Globus pallidus (tissue), 1 donor: Measurements from ENCODE around the gene CSRP2.

Experiments
- DNase-seq: peaks from one replicate; pipeline ENCODE4 v3.0.0-alpha.2; 2015; ENCODE audit warnings: low spot score

Gene CSRP2

DNA sequence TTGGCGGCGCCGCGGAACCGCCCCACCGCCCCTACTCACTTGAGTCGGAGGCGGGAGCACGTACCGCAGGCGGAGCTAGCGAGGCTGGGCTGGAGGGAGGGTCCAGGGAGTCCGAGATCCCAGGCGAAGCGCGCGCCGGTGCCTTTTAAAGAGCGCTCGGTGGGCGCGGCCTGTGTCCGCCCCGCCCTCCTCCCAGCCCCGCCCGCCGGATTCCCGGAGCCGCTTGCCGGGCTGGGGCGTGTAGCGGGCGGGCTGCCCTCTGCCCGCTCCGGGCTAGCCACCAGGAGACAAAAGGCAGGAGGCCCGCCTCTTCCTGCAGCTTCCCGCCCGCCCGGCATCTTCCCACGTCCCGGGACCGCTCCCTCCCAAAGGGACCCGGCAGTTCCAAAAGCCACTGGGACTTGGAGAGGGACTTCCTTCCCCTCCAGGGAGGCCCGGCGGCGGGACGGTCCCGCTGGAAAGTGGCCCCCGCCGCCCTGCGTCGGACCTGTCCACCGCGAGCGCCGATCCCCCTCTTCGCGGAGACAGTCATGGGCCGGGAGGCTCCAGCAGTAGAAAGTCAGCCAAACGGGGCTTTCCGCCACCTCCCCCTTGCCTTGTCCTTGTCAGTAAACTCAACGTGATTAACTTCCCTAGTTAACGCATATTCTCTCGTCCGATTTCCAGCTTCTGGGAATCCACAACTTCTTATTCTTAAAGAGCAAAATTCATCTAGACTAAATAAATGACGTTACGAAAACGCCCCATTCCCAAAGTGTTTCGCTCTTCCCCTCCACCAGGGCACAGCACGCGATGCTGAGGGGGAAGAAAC lies at the start of gene CSRP2:
TSS of gene CSRP2 (minus strand) at position 121 of the 811 bp plus-strand sequence. CDS start 12,759 bp downstream, outside the sequence.
- DNase-seq, result peak; percentile 63

DNA sequence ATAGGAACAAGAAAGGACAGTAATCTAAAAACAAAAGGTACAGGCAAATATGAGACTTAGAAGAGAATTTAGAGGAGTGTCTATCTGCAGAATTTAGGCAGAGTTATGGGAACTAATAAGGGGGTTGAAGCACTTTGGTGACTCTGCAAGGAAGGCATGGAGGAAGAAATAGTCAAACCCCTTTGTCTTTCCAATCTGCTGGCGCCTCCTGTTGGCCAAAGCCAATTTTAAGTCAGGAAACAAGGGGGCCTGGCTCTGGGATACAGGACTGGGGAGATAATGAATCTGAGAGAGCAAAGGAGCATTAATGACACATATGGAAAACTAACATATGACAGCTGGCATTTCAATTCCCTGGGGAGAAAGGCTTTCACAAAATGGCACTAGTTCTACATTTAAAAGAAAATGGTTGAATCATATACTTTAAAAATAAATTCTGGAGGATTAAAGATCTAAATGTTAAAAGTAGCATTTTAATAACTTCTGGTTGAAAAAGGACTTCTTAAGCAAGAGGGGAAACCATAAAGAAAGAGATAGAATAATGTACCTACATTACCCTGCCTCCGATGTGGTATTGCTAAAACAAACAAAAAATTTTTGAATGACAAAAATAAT lies 48.5 kb upstream of the CSRP2 start:
- no peak for DNase-seq

DNA sequence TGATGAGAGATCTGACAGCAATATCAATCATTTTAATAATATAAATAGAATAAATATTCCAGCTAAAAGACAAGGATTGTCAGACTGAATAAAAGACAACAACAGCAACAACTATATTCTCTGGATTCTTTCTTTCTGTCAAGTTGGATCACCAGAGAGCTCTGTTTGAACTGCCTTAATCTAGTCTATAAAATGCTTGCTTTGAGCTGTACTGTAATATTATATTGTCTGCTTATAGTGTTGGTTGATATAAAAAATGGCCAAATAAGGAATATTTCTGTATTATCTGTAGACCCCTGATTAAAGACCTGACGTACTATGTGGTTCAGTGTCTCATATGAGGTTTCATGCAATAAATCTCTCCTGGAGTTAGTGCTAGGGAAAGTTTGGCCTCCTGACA lies 46.3 kb upstream of the CSRP2 start:
- DNase-seq, result no peak

DNA sequence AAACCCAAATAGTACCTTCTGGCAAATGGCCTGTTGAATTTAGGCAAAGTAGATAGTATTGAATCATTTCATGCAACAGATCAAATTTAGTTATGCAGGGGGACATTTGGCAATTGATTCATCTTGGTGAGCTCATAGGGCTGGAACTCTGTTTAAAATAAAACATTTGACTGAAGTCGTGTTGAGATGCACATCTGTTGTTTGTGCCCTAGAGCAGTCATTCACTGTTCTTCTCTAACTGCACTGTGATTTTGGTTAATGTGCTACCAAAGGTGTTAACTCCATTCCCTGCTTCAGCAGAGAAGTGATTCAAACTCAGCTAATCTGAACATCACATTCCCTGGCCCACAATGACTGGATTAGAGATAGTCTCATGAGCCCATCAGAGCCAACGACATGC lies 44.0 kb upstream of the CSRP2 start:
- DNase-seq, result no peak

DNA sequence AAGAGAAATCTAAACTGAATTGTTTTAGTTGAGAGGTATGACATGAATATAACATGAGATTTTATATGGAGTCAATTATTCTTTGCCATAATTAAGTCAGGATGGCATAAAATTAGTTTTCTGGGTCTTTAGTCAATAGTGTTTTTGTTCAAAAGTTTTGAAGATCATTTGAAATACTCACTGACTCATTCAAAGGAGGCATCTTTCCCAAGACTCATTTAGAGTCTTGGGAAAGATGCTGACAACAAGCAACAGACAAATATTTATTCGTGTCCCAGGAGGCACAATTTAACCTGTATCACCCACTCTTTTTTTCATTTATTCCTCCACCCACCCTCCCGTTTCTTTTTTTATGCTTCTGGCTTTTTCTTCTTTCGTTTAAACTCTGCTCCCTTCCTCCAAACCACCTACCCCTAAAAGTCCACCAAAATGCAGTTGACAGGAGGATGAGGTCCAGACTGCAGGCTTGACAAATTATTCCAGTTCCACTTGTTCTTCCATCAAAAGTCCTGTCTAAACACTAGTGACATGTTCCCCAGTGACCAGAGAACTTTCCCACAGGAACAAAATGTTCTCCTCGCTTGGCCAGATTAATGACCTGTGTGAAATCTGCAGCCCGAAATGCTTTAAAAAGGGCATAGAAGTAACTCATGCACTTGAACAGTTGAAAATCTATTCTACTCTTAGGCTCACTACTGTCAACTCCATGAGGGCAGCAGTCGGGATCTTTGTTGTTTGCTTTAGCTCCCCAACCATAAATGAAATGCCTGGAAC lies 43.3 kb upstream of the CSRP2 start:
- DNase-seq, result no peak

DNA sequence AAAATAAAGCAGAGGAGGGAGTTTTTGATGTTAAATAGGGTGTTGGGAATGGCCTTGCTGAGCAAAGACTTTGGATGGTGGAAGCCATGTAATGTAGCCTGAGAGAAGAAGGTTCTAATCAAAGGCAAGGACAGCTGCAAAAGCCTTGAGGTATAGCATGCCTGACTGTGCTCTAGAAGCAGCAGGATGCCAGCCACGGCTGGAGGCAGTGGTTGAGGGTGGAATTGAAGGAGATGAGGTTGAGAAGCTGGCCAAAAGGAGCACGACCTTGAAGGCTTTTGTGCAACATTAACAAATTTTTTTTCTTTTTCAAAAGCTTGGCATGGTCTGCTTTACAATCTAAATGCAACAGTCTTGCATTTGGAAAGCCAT lies 42.3 kb upstream of the CSRP2 start:
- no peak for DNase-seq

DNA sequence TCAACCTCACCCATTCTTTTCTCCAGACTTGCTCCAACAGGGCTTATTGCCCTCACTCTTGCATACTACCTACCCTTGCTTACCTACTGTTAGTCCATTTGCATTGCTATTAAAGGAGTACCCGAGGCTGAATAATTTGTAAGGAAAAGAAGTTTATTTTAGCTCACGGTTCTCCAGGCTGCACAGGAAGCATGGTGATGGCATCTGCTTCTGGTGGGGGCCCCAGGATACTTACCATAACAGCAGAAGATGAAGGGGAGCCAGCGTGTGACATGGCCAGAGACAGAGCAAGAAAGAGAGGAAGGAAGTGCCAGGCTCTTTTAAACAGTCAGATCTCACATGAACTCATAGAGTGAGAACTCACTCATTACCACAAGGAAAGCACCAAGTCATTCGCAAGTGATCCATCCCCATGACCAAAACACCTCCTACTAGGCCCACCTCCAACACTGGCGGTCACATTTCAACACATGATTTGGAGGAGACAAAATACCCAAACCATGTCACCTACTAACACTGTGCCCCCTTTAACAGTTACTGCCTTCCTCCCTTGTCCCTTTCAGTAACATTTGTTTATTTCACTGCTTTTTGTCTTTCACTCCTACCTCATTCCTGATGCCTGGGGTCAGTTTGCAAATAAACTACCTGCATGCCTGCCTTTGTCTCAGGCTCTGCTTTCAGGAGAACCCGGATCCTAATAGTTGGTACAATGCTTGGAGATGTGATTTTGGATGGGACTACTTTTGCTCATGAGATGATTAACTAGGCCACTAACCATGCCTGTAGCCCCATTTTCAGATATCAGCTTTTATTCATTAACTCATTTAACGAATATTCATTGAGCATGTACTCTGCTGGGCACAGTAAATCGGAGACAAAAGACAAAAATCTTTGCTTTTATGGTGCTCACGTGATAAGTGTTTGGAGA lies 41.6 kb upstream of the CSRP2 start:
- DNase-seq, result no peak

DNA sequence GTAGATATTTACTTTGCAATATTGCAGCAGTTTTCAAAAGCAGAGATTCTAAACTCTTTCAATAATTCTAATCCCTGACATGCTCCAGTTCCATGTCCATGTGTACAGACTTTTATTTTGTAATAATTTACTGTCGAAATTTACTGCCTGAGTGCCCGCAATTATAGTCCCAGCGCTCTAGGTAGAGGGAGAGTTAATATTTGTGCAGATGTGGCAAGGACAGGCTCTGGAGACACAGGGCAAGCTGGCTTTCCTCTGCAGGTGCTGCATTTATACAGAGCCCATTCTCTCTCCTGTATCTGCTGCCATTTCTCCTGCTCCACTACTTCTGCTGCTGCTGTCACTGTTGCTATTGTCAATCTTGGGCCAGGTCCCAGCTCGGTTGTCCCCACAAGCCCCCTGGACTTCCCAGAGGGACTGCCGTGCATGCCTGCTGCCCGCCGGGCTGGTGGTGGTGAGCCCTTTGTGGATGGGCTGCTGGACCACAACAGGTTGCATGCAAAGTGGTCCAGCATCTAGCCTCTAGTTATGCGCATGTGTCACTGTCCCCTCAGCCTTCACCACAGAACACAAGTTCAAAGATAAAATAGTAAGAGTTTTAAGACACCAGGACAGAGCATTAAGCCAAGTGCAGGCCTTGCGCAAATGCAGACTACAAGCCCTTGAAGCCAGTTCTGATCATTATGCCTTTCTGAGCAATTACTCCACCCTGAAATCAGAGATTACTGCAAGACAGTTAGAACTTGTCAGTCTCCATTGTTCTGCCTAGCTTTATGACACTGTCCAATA lies 40.8 kb upstream of the CSRP2 start:
- DNase-seq, result no peak

DNA sequence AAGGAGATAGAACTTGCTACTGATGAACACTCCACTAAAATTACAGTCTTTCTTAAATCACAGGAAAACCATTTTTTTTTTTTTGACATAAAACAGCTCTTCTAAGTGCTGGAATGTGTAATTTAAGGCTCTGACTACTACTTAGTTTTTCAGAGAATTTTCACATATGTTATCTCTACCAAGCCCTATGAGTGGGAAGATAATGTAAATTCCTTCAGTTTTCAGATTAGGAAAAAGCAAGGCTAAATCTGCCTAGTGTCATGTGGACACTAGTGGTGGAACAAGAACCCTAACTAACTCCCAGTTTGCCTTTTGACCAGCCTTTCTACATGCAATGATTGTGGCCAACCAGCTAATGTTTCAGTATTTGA lies 37.3 kb upstream of the CSRP2 start:
- DNase-seq, result no peak

DNA sequence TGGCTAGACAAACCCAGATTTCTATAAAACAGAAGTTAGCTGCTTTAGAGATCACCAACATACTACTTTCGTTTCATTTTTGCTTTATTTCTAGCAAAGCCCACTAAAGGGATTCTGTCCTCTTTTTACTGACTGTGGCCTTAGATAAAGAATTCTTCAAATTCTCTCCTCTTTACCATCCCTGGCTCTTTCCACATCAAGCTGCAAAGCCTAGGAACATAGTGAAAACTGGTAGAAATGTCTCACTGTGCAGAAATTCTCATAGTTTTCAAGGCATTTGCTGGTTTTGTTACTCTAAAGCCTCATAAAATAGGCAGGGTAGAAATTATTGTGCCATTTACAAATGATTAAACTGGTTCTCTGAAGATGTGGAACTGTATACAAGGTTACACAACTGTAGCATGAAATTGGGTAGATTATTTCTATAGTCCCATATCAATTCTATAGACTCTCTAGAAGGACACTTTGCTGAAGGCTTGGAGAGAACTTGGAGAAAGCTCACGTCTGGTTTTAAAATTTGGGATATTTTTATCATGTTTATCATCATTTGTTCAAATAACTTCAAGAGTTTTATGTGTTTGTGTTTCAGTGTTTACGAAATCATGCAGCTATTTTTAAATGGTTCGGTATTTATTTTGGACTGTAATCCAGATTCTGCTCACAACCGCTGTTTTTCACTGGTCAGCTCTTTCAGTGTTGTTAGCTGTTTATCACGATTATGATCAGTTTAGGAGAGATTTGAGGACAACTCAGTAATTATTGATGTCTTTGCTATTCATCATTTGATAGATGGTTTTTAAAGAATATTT lies 36.7 kb upstream of the CSRP2 start:
- no peak for DNase-seq

DNA sequence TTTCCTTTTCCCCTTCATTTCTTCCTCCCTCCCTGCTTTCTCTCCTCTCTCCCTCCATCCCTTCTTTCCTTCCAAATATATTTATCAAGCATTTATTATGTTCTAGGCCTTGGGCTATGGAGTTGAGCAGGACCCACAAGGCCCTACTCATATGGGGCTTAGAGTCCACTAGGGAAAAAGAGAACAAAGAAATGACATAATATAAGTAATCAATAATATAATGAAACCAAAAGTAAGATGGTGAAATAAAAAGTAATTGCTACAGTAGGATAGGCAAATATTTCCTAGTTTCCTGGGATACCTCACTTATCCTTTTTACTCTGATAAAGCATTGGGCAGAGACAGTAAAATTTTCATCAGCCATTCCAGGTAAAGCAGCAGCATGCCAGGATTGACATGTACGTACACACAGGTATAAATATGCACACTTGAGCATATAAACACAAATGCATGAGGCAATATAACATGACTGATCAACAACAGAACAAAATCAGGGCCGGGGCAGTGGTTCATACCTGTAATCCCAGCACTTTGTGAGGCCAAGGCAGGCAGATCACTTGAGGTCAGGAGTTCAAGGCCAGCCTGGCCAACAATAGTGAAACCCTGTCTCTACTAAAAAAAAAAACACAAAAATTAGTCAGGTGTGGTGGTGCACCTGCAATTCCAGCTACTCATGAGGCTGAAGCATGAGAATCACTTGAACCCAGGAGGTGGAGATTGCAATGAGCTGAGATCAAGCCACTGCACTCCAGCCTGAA lies 35.5 kb upstream of the CSRP2 start:
- DNase-seq, result no peak

DNA sequence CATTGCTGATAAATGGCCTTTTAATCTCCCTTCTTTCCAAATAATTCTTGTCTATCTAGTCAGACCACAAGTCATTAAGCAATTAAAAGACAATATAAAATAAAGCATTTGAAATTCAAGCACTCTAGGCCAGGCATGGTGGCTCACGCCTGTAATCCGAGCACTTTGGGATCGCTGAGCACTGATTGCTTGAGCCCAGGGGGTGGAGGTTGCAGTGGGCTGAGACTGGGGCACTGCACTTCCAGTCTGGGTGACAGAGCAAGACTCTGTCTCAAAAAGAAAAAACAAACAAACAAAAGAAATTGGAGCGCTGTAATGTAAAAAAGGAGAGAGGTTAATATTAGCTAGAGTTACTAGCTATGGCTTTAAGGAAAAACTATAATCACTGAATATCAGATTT lies 30.5 kb upstream of the CSRP2 start:
- no peak for DNase-seq

DNA sequence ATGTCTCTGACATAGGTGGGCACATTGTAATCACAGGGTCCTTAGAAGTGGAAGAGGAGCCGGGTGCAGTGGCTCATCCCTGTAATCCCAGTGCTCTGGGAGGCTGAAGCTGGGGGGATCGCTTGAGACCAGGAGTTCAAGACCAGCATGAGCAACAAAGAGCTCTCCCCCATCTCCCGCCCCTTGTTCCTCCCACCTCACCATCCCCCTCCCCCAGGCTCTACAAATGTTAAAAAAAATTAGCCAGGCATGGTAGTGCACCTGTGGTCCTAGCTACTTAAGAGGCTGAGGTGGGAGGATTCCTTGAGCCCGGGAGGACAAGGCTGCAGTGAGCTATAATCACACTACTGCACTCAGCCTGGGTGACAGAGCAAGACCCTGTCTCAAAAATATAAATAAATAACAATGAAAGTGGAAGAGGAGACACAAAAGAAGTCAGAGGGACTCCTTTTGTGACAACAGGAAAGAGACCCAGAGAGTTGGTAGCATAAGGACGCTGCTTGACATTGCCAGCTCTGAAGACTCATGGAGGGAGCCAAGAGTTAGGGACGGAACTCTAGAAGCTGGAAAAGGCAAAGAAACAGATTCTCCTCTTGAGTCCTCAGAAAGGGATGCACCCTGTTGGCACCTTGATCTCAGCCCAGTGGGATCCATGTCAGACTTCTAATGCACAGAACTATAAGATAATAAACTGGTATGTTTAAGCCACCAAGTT lies 29.6 kb upstream of the CSRP2 start:
- no peak for DNase-seq

DNA sequence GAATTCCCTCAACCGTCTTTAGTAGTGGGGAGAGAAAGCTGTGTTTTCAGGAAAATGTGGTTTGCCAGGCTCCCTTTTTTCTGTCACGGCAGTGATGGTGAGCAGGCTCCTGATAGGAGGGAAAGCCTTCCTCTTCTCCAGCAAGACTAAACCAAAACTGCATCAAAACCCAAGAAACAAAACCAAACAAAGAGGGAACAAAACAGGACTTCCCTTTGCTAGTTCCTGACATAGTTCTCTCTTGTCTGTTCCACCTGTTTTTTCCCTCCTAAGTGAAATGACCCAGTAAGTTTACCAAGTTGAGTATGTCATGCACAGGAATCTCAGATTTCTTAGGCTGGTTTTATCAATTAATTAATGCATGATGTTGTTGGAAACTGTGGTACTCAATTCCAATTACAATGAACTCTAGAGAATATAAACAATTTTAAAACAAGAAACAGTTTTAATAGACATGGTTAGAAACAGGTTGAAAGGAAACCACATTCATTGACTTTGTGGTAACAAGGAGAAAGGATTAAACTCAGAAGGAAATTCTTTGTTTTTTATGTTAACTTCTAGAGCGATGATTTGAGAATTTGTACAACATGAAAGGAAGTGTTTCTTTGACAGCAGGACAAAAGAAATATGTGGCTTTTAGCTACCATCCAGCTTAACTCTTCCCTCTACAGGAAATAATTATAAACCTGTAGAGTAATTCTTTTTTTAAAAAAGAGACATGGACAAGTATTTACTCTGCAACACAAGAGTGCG lies 23.0 kb upstream of the CSRP2 start:
- DNase-seq, result no peak

DNA sequence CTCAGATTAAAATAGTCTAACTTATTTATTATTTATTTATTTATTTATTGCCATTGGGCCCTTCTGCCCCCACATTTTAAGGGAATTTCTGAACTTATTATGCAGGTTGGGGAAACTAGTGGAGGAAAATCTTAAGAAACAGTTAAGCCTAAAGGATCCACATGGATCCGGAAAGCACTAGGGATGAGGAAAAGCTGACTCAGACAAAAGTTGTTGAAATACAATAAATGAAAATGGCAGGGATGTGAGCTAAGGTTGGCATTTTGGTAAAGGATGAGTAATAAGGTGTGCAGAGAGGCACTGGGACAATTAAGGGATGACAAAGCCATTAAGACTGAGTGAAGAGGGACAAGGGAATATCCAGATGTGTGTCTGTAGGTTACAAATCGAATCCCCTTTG lies 20.7 kb upstream of the CSRP2 start:
- no peak for DNase-seq

DNA sequence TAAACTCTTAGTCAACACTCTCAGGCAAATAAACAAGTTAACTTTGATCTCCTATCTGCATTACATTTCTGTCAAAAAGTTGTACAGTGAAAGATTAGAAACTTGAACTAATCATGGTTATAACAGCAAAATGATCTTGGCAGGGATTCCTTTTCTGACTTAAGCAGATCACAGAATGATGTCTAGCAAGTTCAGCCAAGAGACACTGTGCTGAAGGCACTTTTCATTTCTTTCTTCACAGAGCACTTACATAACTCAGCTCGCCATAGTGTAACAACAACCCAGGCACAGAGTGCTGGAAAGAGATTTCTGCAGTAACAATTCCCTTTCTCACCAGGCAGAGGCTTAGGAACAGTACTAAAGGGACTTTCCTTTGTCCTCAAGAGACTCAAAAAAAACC lies 19.6 kb upstream of the CSRP2 start:
- no peak for DNase-seq

DNA sequence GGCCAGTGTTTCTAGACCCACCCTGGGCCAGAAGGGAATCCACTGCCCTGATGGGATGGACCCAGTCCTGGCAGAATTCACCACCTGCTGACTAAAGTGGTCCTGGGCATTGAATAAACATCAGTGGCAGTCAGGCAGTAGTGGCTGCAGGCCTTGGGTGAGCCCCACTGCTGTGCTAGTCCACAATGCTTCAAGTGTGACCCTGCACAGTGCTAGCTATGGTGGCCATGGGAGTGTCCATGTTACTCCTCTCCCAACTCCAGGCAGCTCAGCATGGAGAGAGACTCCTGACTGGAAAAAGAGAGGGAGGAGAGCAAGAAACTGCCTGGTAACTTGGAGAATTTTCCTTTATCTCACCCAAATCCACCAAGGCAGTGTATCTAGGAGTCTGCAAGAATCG lies 17.5 kb upstream of the CSRP2 start:
- no peak for DNase-seq

DNA sequence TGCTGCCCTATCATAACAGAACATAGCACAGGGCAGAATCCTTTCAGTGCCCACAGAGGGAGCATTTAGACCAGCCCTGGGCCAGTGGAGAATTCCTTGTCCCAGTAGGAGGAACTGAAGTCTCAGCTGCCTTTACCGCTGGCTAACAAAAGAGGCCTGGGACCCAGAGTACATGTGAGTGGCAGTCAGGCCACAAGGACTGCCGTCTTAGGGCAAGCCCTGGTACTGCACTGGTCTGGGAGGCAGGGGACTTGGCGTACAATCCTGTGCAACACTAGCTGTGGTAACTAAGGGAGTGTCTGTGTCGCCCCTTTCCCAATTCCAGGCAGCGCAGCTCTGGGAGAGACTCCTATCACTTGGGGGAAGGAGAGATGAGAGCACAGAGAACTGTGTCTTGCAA lies 17.0 kb upstream of the CSRP2 start:
- DNase-seq, result no peak
